Right lobe of liver (tissue), 4 donors: ENCODE data around the gene C2.
"Not testable (repeated sequence)": the region's sequence is repeated elsewhere in the genome, so short reads cannot be mapped to it uniquely, and the experiment has no call there.

ENCODE experiments used
- CTCF ChIP-seq, 4 donors: fragments of 200-600 bp in 3 of 4; fragments of 450-650 bp in 1 of 4; IDR thresholded peaks; one replicate each; pipeline versions ENCODE4 v1.5.1 to v1.8.0; 2016 to 2022; ENCODE audit warnings: antibody characterized with exemption in 4 of 4, mild to moderate bottlenecking in 2 of 4
- POLR2A ChIP-seq: fragments of 450-650 bp; IDR thresholded peaks from one replicate; pipeline ENCODE4 v1.6.1; 2017; ENCODE audit warnings: antibody characterized with exemption, mild to moderate bottlenecking
- donor health status: DM: no; HTN: no; CAD: no.
- donor health status: DM: no; HTN: no; CAD: no.
- donor health status: DM: no; HTN: yes; CAD: no.

GRCh38 chr6:31906727-31907126 is 20.8 kb upstream of the C2 start:
- TF ChIP-seq CTCF (IDR thresholded peaks at IDR 0.05); POLR2A: not testable (repeated sequence)
